Epithelial cell of esophagus (primary cell): ENCODE data around the gene ABCC4.

Experiments used
- DNase-seq: peaks from one replicate; pipeline ENCODE4 v3.0.0; 2010; ENCODE audit warnings: low read depth
- H3K4me3 ChIP-seq: 2 replicates; pipeline ENCODE4 v1.5.1; 2011; ENCODE audit warnings: mild to moderate bottlenecking, low read length, control low read depth
- CTCF ChIP-seq: IDR thresholded peaks from 2 replicates; pipeline ENCODE4 v1.5.1; 2011; ENCODE audit warnings: low read depth, mild to moderate bottlenecking, low read length, control low read depth, inconsistent platforms; ENCODE audit not compliant: insufficient read depth; ENCODE audit errors: missing control alignments

ABCC4 gene

DNA sequence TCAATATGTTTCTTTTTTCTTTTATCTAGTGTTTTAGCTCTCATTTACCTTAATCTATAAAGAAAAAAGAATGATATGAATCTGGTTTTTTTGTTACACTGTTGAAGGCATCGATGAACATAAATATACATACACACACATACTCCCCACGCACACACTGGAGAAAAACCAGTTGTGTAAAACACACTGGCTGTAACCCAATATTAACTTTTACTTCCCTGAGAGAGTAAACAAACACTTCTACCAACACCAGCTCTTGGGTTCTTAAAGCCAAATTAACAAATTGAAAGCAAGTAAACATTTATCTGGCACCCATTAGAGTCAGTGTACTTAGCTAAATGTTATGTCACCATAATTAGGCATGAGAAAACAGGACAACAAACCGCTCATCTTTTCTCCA is 145.7 kb downstream of the ABCC4 start:
- no peak for DNase-seq
- TF ChIP-seq CTCF: no peak
- H3K4me3 ChIP-seq: no peak overlapping the region

DNA sequence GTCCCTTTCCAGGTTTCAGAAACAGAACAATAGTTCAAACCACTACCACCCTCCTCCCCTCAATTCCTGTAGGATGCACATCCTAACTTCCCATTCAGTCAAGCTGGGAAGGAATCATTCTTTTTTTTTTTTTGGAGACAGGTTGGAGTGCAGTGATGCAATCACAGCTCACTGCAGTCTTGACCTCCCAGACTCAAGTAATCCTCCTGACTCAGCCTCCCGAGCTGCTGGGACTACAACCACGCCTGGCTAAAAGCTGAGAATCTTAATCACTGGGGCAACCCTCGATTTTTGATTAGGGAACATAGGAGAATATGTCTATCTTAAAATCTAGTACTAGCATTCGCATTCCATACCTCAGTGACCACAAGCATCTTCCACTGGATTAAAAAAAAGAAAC is 146.2 kb downstream of the ABCC4 start:
- H3K4me3 ChIP-seq: no peak overlapping the region
- peak; percentile 36 for DNase-seq
- TF ChIP-seq CTCF: no peak

DNA sequence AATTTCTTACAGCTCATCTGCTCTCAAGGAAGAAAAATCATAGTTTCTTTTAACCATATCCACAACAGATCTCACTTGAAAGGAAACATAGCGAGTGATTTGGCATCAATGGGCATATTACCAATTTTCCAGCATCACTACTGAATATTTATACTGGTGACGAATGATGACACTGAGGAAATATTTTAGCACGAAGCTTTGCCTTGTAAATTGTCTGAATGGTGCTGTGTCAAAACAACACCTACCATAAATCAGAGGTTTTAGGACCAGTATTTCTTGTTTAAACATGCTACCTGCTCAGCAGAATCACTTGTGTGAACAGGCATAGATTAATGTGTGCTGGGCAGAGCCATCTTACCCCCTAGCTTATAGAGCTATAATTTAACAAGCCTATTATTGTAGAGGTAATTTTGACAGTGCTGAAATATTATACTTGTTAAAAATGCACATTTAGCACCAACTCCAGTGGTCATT is 146.8 kb downstream of the ABCC4 start:
- no peak overlapping the region for H3K4me3 ChIP-seq
- DNase-seq: peak; percentile 91
- no peak for TF ChIP-seq CTCF

- peak; percentile 41 for DNase-seq
- no peak overlapping the region for H3K4me3 ChIP-seq
- no peak for TF ChIP-seq CTCF
Observed at GRCh38 chr13:95153647-95154412, 147.4 kb downstream of the ABCC4 start.

DNA sequence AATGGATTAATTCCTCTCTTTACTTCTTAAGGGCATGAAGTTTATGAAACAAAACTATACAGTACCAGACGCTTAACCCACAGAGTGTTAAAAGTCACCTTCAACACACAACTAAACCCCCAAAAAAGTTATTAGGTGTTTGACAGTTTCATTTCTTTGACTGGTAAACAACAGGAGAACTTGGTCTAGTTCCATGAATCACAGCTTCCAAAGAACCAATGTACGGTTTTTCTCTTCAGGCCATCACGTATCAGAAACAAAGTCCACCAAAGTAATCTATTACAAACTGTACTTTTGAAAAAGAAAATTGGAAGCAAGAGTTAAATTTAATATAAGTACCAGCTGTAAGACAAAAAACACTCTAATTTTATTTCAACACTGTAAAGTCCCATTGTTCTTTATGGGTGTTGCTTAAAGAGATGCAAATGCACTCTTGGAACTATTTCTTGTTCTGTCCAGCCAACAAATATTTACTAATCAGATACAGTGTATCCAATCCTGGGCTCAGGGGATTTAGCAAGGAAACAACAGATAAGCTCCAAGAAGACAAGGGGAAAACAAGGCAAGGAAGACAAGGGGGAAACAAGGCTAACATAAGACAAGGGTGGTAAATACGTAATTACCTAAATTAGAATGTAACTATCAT is 149.2 kb downstream of the ABCC4 start:
- no peak for TF ChIP-seq CTCF

DNA sequence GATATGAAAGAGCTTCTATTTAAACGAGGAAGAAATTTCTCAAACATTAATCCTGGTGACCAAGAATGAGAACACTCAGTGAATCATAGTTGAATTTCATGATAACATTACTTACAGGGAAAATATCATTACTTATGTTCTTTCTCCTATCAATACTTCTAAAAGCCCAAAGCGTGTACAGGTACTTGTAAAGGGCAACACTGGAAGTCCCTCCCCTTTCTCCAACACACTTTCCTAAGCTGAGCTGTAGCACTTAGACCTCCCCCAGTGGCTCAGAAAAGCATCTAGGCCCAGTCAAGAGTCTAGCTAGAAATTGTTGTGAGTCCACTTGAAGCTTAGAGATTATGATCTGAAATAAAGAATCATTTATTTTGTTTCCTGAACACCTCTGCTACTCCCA is 150.7 kb downstream of the ABCC4 start:
- H3K4me3 ChIP-seq: no peak overlapping the region
- no peak for TF ChIP-seq CTCF
- peak; percentile 42 for DNase-seq

More for the DNA sequence above, 149.2 kb downstream of the ABCC4 start:
- H3K4me3 ChIP-seq: no peak overlapping the region
- DNase-seq: no peak

DNA sequence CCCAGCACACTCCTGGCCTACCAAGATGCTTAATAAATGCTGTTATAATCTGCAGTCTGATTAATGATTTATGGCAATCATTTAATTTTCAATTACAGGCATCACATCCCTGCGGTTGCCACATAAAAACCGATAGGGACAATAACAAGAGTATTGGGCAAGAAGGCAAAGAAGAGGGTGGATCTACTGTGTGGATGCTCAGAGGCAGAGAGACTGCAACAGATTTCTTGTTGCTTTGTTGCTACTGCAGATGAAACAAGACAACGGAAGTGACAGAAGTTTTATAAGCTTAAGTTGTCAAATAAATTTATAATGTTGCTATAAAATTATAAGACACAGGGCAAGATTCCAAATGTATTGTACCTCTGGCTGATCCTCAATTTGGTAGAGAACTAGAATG is 154.8 kb downstream of the ABCC4 start:
- TF ChIP-seq CTCF: no peak
- no peak for DNase-seq
- no peak overlapping the region for H3K4me3 ChIP-seq
